GM12891 (cell line): ENCODE results near the gene GPR107.
A peak's percentile ranks its signal among the peaks of the same experiment; 100 is the strongest.

ENCODE experiments used
- DNase-seq: peaks from one replicate; pipeline ENCODE4 v3.0.0; 2011; ENCODE audit warnings: low spot score; ENCODE audit not compliant: insufficient read length
- FAIRE-seq: peaks from 2 replicates; lab custom pipeline; 2011; peaks lifted over from hg19 to GRCh38; lab: Jason Lieb, UNC
- PAX5 ChIP-seq: IDR thresholded peaks from 2 replicates; pipeline ENCODE4 v1.6.1; 2011; ENCODE audit warnings: low read length, moderate library complexity, mild to moderate bottlenecking; ENCODE audit not compliant: insufficient read depth, severe bottlenecking
- POLR2A ChIP-seq: IDR thresholded peaks from 2 replicates; pipeline ENCODE4 v1.6.1; 2011; ENCODE audit warnings: low read depth, low read length, control low read depth
- POLR2AphosphoS5 ChIP-seq: IDR thresholded peaks from 2 replicates; pipeline ENCODE4 v1.6.1; 2011; ENCODE audit warnings: low read depth, low read length, control low read depth
- POU2F2 ChIP-seq: IDR thresholded peaks from 2 replicates; pipeline ENCODE4 v1.6.1; 2011; ENCODE audit warnings: low read depth, mild to moderate bottlenecking, control low read depth, low read length, moderate library complexity
- SPI1 ChIP-seq: IDR thresholded peaks from 2 replicates; pipeline ENCODE4 v1.6.1; 2011; ENCODE audit warnings: low read depth, low read length, control low read depth
- TAF1 ChIP-seq: IDR thresholded peaks from 2 replicates; pipeline ENCODE4 v1.6.1; 2011; ENCODE audit warnings: low read depth, low read length, control low read depth

GPR107 gene

GRCh38 chr9:130117376-130117775 lies 63.7 kb downstream of the GPR107 start:
- FAIRE-seq (no peak), DNase-seq (no peak)
- TF ChIP-seq SPI1: no peak
- no peak for TF ChIP-seq POLR2AphosphoS5
- TF ChIP-seq PAX5: no peak
- no peak for TF ChIP-seq POU2F2
- TF ChIP-seq TAF1: no peak
- TF ChIP-seq POLR2A: no peak

- TF ChIP-seq TAF1 (no peak), SPI1 (no peak), POLR2A (no peak), POLR2AphosphoS5 (no peak), PAX5 (no peak), POU2F2 (no peak)
- DNase-seq: no peak
These were observed 64.3 kb downstream of the GPR107 start for GRCh38 chr9:130117816-130118632.

GRCh38 chr9:130118841-130119518 lies 65.3 kb downstream of the GPR107 start:
- TF ChIP-seq POLR2AphosphoS5 (no peak), POLR2A (no peak), SPI1 (no peak), TAF1 (no peak), PAX5 (no peak), POU2F2 (no peak)
- DNase-seq (no peak), FAIRE-seq (no peak)

More at GRCh38 chr9:130117816-130118632, 64.3 kb downstream of the GPR107 start:
- FAIRE-seq: no peak

- DNase-seq: no peak
- no peak for FAIRE-seq
- no peak for TF ChIP-seq SPI1
- no peak for TF ChIP-seq POU2F2
- no peak for TF ChIP-seq POLR2A
- no peak for TF ChIP-seq TAF1
- TF ChIP-seq PAX5: no peak
- no peak for TF ChIP-seq POLR2AphosphoS5
These were observed 66.0 kb downstream of the GPR107 start for GRCh38 chr9:130119519-130120298.

- FAIRE-seq (no peak), DNase-seq (no peak)
- no peak for TF ChIP-seq TAF1
- TF ChIP-seq POU2F2: no peak
- no peak for TF ChIP-seq SPI1
- no peak for TF ChIP-seq POLR2A
- TF ChIP-seq PAX5: no peak
- no peak for TF ChIP-seq POLR2AphosphoS5
These were observed 66.5 kb downstream of the GPR107 start for GRCh38 chr9:130120299-130120587.

- FAIRE-seq: no peak
- TF ChIP-seq POLR2A (no peak), POU2F2 (no peak), POLR2AphosphoS5 (no peak), SPI1 (no peak), TAF1 (no peak), PAX5 (no peak)
- DNase-seq: no peak
These were observed 67.1 kb downstream of the GPR107 start for GRCh38 chr9:130120832-130121231.

GRCh38 chr9:130122456-130122855 lies 68.8 kb downstream of the GPR107 start:
- TF ChIP-seq POLR2A: no peak
- no peak for TF ChIP-seq POLR2AphosphoS5
- TF ChIP-seq SPI1: no peak
- no peak for TF ChIP-seq POU2F2
- no peak for TF ChIP-seq PAX5
- TF ChIP-seq TAF1: no peak
- no peak for DNase-seq
- FAIRE-seq: peak; percentile 77

GRCh38 chr9:130124085-130124860 lies 70.6 kb downstream of the GPR107 start:
- FAIRE-seq (no peak), DNase-seq (no peak)
- TF ChIP-seq POLR2AphosphoS5 (no peak), PAX5 (no peak), TAF1 (no peak), SPI1 (no peak), POLR2A (no peak), POU2F2 (no peak)
